Kidney epithelial cell (primary cell): Measurements from ENCODE around the gene LIN28B. TPM values are rescaled to one million over a fixed set of nuclear protein-coding genes. Genes with fewer than 3 reads are reported as not detected.

Experiments
- DNase-seq: peaks from one replicate; pipeline ENCODE4 v3.0.0-alpha.2; 2010; ENCODE audit warnings: low read depth
- H3K27me3 ChIP-seq: 2 replicates; pipeline ENCODE4 v1.6.0; 2011; ENCODE audit warnings: low read length; ENCODE audit not compliant: control insufficient read depth, insufficient read depth
- H3K36me3 ChIP-seq: 2 replicates; pipeline ENCODE4 v1.5.1; 2011; ENCODE audit warnings: low read length; ENCODE audit not compliant: control insufficient read depth, insufficient read depth
- H3K4me3 ChIP-seq: 2 replicates; pipeline ENCODE4 v1.5.1; 2011; ENCODE audit warnings: low read depth, mild to moderate bottlenecking, control low read depth, low read length
- CTCF ChIP-seq: IDR thresholded peaks from 2 replicates; pipeline ENCODE4 v1.5.1; 2011; ENCODE audit warnings: mild to moderate bottlenecking, moderate library complexity, low read length, control low read depth, inconsistent platforms; ENCODE audit not compliant: insufficient read depth, poor library complexity, severe bottlenecking
- total RNA-seq: library from RNA; depleted of rRNA; stranded (reverse); fragments of >200 nt; gene quantifications from 2 replicates; pipeline ENCODE4 v1.2.3, GENCODE V29; 2015

LIN28B gene
- total RNA-seq, 1 donor from 2014 or later = 0.92 TPM

DNA sequence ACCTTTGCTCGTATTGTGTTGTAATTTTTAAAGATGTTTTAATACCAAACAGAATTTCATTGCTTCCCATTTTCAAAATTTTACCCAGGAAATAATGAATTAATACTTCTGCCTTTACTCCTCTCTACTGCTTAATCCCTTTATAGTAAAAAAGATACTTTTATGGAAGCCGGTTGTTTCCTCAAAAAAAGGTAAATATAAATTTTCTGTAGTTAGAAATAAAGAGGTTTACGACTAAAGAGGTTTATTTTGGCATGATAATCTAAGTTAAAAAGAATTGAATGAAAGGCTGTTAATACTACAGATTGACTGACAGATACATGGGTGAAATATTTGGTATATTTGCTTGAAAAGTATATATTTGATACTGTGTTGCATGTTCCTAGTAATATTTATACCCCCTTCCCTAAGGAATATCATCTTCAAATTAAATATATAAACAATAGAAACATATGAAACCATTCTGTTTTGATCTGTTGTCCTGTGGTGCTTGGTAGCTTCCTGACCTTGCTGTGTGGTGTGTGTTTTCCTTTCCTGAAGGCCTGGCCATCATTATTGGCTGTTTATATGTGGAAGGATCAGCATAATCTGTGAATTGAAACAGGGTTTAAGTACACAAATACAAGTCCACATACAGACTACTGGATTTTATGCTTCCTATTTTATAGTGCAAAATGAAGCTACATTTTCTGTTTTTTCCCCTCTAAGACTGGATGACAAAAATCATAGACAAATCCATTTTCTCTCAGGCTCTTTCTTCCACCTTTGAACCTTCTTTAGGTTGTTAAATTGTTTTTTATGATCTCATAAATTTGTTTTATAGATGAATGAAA lies 2.3 kb downstream of the LIN28B start:
- DNase-seq = no peak
- peaks cover 28% of the 10 kb centered on the region for H3K27me3 ChIP-seq
- no peak for TF ChIP-seq CTCF
- no peaks in the 10 kb centered on the region for H3K36me3 ChIP-seq
- H3K4me3 ChIP-seq = no peak overlapping the region

DNA sequence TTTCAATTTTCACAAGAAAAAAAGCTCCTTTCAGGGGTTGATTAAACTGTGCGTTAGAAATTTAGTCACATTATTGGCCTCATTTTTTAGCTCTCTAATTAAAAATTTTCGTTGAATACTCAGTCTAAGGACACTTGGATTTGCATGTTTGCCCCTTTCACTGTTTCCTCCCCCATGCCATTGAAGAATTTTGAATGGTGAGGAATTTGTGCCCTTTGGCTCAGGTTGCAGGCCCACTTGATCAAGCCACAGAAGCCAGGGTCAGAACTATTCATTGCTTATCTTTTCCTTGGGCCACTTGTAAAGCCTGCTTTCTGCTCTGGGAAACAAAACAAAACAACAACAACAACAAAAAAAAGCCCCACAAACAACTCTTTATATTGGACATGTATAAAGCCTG lies 12.2 kb downstream of the LIN28B start:
- no peak for DNase-seq
- H3K36me3 ChIP-seq = no peaks in the 10 kb centered on the region
- H3K27me3 ChIP-seq = no peaks in the 10 kb centered on the region
- no peak for TF ChIP-seq CTCF
- H3K4me3 ChIP-seq = no peak overlapping the region

- no peak for DNase-seq
- no peaks in the 10 kb centered on the region for H3K27me3 ChIP-seq
- TF ChIP-seq CTCF = no peak
- H3K4me3 ChIP-seq = no peak overlapping the region
- no peaks in the 10 kb centered on the region for H3K36me3 ChIP-seq
These were observed 13.1 kb downstream of the LIN28B start for GRCh38 chr6:104969785-104970581.

- H3K4me3 ChIP-seq = no peak overlapping the region
- H3K36me3 ChIP-seq = no peaks in the 10 kb centered on the region
- DNase-seq = no peak
- no peak for TF ChIP-seq CTCF
- no peaks in the 10 kb centered on the region for H3K27me3 ChIP-seq
These were observed 16.5 kb downstream of the LIN28B start for GRCh38 chr6:104973404-104973803.

DNA sequence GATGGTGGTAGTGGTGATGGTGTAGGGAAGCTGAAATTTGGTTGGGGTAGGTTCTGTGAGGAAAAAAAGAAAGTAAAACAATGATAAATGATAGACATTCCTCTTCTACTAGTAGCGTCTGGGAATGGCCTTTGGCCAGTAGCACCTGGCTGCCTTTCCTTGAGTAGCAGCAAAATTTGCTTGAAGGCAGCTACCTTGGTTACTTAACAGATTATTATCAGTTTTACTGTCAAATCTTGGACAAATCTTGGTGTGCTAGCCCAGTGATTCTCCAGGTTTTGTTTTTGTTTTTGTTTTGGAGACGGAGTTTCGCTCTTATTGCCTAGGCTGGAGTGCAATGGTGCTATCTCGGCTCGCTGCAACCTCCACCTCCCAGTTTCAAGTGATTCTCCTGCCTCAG lies 26.4 kb downstream of the LIN28B start:
- no peak overlapping the region for H3K4me3 ChIP-seq
- no peaks in the 10 kb centered on the region for H3K36me3 ChIP-seq
- no peak for DNase-seq
- no peaks in the 10 kb centered on the region for H3K27me3 ChIP-seq
- no peak for TF ChIP-seq CTCF

DNA sequence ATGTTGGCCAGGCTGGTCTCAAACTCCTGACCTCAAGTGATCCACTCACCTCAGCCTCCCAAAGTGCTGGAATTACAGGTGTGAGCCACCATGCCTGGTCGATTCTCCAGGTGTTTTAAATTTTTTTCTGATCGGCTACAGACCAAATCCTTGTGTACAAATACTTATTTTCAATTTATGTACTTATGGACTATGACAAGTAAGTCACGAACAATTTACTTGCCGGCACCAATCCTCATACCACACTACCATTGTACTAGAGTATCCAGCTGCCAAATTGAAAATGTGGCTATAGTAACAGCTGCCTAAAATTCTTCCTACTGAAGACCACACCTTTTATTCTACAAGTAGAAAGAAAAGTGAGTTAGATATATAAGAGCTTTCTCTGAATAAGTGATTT lies 26.9 kb downstream of the LIN28B start:
- Histone ChIP-seq H3K27me3 (no peaks in the 10 kb centered on the region), H3K36me3 (no peaks in the 10 kb centered on the region), H3K4me3 (no peak overlapping the region)
- no peak for DNase-seq
- TF ChIP-seq CTCF = no peak
